Measurements from ENCODE around the gene GGTA1.
"Not testable (repeated sequence)": the region's sequence is repeated elsewhere in the genome, so short reads cannot be mapped to it uniquely, and the experiment has no call there.

Gene GGTA1

GRCh38 chr9:121463026-121463807 is 36.4 kb downstream of the GGTA1 start:
- no peak for DNase-seq (ENCODE audit: extremely low read depth in 1 of 2, low read depth in 1 of 2)

GRCh38 chr9:121459513-121459912 is 40.1 kb downstream of the GGTA1 start:
- DNase-seq (ENCODE audit: extremely low read depth in 1 of 2, low read depth in 1 of 2): no peak

- not testable (repeated sequence) for DNase-seq (ENCODE audit: extremely low read depth in 1 of 2, low read depth in 1 of 2)
These were observed 41.2 kb downstream of the GGTA1 start for GRCh38 chr9:121458449-121458848.

- no peak for DNase-seq (ENCODE audit: extremely low read depth in 1 of 2, low read depth in 1 of 2)
These were observed 44.0 kb downstream of the GGTA1 start for GRCh38 chr9:121455527-121456239.

- DNase-seq (ENCODE audit: extremely low read depth in 1 of 2, low read depth in 1 of 2): no peak
These were observed 44.7 kb downstream of the GGTA1 start for GRCh38 chr9:121454972-121455371.

GRCh38 chr9:121453232-121453892 is 46.3 kb downstream of the GGTA1 start:
- DNase-seq (ENCODE audit: extremely low read depth in 1 of 2, low read depth in 1 of 2): no peak

GRCh38 chr9:121452085-121452484 is 47.6 kb downstream of the GGTA1 start:
- DNase-seq (ENCODE audit: extremely low read depth in 1 of 2, low read depth in 1 of 2): no peak

- no peak for DNase-seq (ENCODE audit: extremely low read depth in 1 of 2, low read depth in 1 of 2)
These were observed 48.1 kb downstream of the GGTA1 start for GRCh38 chr9:121451586-121451985.

- no peak for DNase-seq (ENCODE audit: extremely low read depth in 1 of 2, low read depth in 1 of 2)
These were observed 49.4 kb downstream of the GGTA1 start for GRCh38 chr9:121450241-121450640.

GRCh38 chr9:121449786-121450185 is 49.9 kb downstream of the GGTA1 start:
- no peak for DNase-seq (ENCODE audit: extremely low read depth in 1 of 2, low read depth in 1 of 2)

GRCh38 chr9:121447321-121447834 is 52.3 kb downstream of the GGTA1 start:
- no peak for DNase-seq (ENCODE audit: extremely low read depth in 1 of 2, low read depth in 1 of 2)

GRCh38 chr9:121445986-121446385 is 53.7 kb downstream of the GGTA1 start:
- DNase-seq (ENCODE audit: extremely low read depth in 1 of 2, low read depth in 1 of 2): no peak

GRCh38 chr9:121443981-121444380 is 55.7 kb downstream of the GGTA1 start:
- no peak for DNase-seq (ENCODE audit: extremely low read depth in 1 of 2, low read depth in 1 of 2)

GRCh38 chr9:121441165-121441564 is 58.5 kb downstream of the GGTA1 start:
- DNase-seq (ENCODE audit: extremely low read depth in 1 of 2, low read depth in 1 of 2): no peak

- no peak for DNase-seq (ENCODE audit: extremely low read depth in 1 of 2, low read depth in 1 of 2)
These were observed 59.7 kb downstream of the GGTA1 start for GRCh38 chr9:121439711-121440664.

- no peak for DNase-seq (ENCODE audit: extremely low read depth in 1 of 2, low read depth in 1 of 2)
These were observed 60.6 kb downstream of the GGTA1 start for GRCh38 chr9:121439016-121439415.

- DNase-seq (ENCODE audit: extremely low read depth in 1 of 2, low read depth in 1 of 2): no peak
These were observed 61.8 kb downstream of the GGTA1 start for GRCh38 chr9:121437891-121438290.

- DNase-seq (ENCODE audit: extremely low read depth in 1 of 2, low read depth in 1 of 2): not testable (repeated sequence)
These were observed 62.6 kb downstream of the GGTA1 start for GRCh38 chr9:121437046-121437445.

GRCh38 chr9:121434969-121435368 is 64.7 kb downstream of the GGTA1 start:
- DNase-seq (ENCODE audit: extremely low read depth in 1 of 2, low read depth in 1 of 2): no peak

- DNase-seq (ENCODE audit: extremely low read depth in 1 of 2, low read depth in 1 of 2): no peak
These were observed 71.7 kb downstream of the GGTA1 start for GRCh38 chr9:121427899-121428298.
